ENCODE data around the gene HELZ.
"Not testable (repeated sequence)": the region's sequence is repeated elsewhere in the genome, so short reads cannot be mapped to it uniquely, and the experiment has no call there.

Gene HELZ

DNA sequence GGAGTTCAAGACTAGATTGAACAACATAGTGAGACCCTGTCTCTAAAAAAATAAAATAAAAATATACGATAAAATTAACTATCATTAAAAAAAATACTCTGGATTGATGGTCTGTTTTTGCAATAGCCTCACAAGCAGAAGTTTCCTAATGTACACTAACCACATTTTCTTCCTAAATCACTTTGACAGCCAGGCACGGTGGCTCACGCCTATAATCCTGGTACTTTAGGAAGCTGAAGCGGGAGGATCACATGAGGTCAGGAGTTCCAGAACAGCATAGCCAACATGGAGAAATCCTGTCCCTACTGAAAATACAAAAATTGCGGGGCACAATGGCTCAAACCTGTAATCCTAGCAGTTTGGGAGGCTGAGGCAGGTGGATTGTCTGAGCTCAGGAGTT is 64.7 kb downstream of the HELZ start:
- no peak for DNase-seq

DNA sequence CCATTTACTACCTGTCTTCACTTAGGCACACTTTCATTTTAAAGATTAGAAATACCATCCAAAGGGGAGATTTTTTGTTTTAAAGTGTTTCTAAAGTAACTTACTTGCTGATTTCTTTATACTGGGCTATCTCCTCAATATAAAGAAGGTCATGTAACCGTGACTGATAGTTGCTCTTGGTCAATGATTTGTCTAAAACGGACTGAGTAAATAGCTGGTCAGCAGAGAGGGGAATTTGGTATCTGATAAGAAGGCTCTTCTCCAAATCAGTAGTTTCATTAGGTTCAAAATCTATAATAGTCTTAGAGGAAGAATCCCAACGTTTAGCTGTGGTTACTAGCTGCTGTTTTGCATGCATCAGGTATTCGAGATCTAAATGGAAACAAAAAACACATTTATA is 66.4 kb downstream of the HELZ start:
- no peak for DNase-seq

DNA sequence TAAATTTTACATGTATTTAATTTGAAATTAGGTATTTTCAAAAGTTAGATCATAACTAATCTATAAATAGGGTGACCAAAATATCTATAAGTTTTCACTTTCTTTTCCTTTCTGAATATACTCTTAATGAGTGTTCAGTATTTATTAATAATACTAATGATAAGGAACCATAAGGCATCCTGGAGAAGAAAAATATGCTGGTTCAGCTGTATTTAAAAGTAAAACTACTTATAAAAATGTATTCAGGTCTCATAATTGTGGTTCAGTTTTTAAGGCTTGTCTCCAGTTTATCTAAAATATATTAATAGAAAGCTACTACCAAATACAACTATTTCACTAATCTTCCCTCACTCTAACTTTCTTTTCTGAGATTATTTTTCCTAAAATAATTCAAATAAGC is 67.3 kb downstream of the HELZ start:
- DNase-seq = no peak

DNA sequence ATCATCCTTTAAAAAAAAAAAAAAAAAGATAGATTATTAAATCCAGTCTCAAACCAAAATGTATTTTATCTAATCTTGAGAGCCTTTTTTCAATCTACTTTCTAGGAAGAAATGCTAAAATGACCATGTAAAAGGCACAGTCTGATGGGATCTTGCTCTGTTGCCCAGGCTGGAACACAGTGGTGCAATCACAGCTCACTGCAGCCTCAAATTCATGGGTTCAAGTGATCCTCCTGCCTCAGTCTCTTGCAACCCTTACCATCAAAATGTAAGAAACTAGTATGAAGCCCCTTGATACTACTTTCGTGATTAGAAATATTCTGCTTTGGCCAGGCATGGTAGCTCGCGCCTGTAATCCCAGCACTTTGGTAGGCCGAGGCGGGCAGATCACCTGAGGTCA is 70.8 kb downstream of the HELZ start:
- DNase-seq = no peak

DNA sequence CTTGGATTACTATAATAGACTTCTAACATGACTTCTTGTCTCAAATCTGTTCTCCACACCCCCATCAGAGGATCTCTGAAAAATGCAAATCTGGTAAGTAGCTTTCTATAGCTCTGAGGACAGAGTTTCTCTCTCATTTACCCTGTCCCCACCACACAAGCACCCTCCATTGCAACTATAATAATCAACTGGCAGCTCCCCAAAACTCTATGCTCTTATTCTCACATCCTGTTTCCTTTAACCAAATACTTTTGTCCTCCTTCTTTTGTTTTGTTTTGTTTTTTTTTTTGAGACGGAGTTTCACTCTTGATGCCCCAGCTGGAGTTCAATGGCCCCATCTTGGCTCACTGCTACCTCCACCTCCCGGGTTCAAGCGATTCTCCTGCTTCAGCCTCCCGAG is 73.4 kb downstream of the HELZ start:
- no peak for DNase-seq

DNA sequence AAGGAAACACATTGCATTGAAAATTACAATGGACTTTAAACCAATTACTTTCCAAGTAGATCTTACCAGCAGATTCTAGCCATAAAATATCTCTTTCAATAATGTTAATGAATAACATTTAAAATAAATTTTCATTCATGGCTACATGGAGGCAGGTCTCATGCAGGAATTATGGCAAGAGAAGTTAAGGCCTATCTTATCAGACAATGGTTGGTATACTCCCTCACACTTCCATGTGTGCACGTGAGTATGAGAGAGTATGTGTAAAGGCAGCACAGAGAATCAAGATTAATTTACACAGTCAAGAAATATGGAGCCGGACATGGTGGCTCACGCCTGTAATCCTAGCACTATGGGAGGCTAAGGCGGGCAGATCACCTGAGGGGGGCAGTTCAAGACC is 76.5 kb downstream of the HELZ start:
- DNase-seq = no peak

DNA sequence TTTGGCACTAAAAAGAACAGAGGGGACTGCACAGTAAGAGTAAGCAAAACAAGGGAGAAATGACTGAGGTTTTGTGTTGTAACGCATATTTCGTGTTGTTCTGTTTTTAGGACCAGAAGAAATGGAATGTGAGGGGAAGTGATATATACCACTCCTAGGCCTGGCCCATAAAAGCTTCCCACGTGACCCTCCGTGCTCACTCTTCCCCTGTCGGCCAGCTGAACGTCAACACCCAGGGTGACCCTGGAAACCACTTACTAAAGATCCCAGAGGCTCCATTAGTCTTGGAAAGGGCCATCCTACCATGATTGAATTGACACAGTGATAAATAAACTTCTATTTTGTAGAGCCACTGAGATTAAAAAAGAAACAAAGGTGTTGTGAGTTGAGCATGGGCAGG is 79.8 kb downstream of the HELZ start:
- no peak for DNase-seq

DNA sequence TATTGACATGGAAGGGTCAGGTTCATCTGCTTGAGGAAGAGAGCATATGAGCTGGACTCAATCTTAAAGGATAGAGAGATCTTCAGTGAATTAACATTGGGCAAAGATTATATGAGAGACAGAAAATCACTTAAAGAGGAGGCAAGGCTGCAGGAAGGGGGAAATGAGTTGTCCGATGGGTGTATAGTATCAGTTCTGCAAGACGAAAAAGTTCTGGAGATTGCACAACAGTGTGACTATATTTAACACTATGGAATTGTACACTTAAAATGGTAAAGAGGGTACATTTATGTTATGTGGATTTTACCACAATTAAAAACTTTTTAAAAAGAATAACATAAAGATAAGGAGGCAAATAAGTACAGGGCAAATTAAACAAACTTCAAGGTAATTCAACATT is 80.7 kb downstream of the HELZ start:
- no peak for DNase-seq

DNA sequence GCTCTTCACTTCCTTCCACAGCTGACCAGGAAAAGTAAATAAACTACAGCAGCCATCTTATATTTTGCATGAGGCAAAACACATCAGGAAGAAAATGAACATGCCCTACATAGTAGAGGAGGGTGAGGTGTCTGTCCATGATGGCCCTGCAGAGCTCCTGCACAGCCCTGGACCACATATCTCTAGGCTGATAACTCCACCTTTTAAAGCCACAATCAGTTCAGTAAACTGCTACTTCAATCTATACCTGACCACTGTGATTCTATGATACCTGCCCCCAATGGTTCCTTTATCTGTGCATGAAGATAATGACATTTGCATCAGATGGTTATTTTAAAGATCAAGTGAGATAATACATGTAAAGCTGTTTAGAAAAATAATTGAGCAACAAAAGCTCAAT is 82.2 kb downstream of the HELZ start:
- no peak for DNase-seq

DNA sequence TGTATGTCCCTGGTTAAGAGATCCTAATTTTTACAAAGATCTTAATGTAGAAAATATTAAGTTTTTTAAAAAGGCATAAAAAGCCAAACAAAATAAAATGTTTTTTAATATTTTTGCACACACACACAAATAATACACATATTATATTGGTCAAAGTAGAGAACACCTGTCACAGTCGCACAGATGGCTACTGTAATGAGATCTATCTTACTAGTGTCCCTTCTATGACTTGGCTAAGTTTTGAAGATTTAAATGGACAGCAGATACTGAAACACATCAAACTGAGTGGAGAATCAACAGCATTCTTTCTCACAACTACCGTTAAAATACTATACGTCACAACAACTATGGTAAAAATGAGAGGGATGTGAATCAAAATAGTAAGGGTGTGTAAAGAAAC is 83.4 kb downstream of the HELZ start:
- no peak for DNase-seq

DNA sequence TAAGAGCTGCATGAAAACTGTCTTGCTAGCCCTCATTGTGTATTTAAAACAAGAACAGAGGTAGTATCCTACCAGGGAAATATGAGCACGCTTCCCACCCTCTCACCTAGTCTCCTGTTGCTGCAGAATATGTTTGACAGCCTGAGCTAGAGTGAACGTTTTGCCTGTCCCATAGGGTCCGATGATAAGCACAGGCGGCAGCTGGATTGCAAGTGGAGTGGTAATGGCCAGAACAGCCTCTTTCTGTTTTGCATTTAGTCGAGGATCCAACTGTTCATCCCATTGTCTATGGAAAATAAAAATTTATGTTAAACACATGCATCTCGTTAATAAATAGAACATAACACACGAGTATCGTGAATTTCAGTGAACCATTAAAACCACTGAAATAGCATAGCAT is 84.2 kb downstream of the HELZ start:
- DNase-seq = no peak

DNA sequence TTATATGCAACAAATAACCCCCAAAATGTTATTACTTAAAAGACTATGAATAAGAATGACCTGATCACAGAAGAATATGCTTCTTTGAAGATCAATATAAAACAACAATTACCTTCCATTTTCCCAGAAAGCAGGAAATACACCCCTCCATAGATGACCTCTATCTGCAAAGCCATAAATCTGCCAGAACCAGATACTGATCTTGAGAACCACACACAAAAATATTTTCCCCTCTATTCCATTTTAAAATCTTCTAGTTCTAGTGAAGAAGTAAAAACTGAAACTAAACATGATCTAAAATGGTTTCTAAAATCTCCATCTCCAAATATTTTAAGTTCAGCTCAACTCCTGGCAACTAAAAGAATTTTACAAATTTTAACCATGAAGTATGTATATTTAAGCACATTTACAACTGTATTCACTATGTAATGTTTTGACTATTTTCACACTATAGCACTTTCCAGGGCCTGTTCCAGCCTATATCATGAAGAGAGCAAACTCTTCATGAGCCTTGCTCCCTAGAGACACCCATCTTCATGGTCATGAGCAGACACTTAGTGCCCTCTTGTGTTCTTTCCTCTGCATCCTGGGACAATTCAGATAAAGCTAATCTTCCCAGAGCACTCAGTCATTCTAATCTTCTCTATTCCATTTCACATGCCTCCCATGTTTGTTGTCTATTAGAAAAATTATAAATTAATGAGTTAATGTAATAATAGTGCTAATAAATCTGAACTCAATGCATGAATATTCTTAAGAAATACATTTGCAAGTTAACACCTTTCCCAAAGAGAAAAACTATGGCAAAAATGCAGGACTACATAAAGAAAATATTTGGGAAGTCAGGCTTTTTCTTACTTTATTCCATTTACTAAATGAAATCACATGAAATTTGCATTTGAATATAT is 87.0 kb downstream of the HELZ start:
- DNase-seq = no peak

DNA sequence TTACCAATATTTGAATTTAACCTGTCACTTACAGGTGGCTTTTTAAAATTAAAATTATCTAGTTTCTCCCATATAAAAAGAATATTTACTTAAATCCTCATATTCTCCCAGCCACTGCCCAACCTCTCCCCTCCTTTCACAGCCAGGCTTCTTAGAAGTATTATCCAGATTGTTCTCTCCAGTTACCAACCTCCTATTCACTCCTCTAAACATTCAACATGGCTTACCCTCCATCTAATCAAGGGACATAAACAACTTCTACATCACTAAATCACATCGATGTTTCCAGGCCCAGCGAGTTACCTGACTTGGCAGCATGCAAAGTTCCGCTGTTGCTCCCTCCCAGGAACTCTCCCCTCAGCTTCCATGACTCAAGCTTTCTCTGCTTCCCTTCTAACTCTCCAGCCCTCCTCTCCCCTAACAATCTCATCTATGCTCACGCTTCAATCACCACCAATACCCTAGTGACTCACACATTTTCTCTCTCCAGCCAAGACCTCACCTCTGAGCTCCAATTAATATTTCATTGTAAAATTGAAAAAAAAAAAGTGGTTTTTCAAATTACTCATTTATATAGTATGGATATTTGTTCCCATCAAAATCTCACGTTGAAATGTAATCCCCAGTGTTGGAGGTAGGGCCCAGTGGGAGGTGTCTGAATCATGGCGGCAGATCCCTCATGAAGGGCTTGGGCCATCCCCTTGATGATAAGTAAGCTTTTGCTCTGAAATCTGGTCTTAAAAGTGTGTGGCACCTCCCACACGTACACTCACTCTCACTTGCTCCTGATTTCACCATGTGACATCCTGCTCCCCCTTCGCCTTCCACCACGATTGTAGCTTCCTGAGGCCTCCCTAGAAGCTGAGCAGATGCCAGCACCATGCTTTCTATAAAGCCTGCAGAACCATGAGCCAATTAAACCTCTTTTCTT is 88.5 kb downstream of the HELZ start:
- DNase-seq = no peak

DNA sequence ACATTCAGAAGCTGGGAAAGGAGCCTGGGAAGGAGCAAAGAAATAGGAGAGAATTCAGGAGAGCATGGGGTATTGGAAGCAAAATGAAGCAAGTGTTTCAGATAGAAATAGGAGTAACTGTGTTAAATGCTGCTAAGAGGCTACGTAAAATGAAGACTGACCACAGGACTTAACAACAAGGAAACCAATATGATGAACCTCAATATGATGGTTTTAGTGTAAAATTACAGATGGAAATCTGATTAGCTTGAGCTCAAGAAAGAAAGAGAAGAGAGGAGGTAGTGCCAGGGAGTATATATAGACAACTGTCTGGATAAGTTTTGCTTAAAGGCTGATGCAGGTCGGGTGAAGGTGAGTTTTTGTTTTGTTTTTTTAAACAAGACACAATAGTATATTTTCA is 92.2 kb downstream of the HELZ start:
- DNase-seq = no peak

DNA sequence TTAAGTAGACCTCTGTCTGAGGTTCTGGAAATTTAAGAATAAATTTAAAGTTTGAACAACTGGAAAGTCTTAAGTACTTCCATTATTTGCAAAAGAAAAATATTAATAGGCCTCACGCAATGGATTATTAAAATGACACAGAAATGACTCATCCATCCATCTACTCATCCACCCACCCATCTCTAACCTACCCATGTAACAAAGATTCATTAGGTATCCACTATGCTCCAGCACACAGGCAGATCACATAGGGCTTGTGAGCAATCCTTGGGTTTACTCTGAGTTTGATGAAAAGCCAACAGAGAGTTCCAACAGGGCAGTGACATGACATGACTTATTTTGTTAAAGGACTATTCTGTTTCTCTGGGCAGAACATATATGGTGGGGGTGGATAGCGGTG is 93.3 kb downstream of the HELZ start:
- DNase-seq = no peak

DNA sequence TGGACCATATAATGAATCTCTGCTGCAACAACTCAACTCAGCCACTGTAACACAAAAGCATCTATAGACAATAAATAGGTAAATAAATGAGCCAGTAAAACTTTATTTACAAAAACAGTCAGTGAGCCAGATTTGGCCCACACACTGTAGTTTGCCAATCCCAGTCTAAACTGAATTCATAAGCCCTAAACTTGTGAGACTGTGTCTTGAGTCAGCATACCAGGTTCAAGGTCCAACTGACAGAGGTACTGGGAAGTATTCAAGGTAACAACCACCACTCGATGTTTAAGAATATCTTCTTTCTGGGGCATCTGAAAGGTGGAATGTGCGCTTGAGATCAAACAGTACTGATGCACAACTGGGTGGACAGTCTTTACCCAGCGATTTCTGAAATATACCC is 94.2 kb downstream of the HELZ start:
- no peak for DNase-seq

DNA sequence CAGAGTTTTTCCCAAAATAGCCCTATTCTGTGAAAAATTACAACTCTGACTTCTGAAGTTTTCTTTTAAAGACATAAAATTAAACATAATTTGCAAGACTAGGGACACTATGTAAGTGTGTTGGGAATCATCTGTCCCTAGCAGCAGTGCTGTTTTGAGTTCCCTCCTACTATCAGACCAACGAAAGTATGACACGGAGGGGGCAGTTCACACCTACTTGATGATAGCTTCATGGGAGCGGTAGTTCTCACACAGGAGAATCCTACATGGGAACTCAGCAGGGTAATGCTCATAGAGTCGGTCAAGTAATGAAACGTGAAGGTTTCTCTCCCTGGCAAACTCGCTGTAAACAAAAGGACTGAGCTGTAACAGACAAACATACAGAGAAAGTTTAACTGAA is 96.6 kb downstream of the HELZ start:
- DNase-seq = no peak

DNA sequence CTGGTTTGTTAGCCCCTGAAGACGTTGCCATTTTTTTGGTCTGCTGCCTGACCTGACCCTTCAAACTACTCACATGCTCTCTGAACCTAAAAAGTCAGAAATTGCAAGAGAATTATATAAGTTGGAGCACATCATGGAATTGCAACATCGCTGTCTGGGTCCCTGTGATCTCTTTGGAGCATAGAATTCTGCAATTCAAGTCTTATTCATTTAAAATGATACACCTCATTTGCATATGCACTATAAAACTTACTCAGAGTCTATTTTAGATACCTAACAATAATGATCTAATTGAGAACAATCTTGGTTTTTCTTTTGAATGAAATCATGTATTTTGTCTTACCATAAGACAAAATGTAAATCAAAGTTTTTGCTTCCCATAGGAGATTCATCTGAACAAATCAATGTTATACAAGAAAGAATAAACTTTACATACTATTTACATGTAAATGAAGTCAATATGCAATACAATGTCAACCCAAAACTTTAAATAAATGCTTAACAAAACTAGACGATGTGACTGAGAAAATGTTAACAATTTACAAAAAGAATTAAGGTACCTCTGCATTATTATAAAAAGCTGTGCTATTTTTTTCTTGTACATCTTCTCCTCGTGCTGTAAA is 99.7 kb downstream of the HELZ start:
- DNase-seq = no peak

DNA sequence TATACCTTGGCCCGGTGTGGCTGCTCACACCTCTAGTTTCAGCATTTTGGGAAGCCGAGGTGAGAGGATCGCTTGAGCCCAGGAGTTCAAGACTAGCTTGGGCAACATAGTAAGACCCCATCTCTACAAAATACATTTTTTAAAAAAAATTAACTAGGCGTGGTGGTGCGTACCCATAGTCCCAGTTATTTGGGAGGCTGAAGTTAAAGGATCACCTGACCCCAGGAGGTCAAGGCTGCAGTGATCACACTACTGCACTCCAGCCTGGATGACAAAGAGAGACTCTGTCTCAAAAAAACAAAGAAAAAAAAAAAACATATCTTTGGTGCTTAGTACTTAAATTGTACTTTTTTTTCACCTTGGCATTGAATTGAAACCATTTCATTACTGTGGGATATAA is 101.7 kb downstream of the HELZ start:
- no peak for DNase-seq

DNA sequence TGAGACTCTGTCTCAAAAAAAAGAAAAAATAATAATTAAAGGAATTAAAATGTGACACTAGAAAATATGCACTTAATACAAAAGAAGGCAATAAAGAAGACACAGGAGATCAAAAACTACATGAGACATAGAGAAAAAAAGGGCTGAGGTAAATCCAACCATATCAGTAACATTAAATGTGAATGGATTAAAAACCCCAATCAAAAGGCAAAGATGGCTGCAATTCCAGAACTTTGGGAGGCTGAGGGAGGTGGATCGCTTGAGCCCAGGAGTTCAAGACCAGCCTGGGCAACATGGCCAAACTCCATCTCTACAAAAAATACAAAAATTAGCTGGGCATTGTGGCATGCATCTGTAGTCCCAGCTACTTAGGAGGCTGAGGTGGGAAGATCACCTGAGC is 103.0 kb downstream of the HELZ start:
- not testable (repeated sequence) for DNase-seq

DNA sequence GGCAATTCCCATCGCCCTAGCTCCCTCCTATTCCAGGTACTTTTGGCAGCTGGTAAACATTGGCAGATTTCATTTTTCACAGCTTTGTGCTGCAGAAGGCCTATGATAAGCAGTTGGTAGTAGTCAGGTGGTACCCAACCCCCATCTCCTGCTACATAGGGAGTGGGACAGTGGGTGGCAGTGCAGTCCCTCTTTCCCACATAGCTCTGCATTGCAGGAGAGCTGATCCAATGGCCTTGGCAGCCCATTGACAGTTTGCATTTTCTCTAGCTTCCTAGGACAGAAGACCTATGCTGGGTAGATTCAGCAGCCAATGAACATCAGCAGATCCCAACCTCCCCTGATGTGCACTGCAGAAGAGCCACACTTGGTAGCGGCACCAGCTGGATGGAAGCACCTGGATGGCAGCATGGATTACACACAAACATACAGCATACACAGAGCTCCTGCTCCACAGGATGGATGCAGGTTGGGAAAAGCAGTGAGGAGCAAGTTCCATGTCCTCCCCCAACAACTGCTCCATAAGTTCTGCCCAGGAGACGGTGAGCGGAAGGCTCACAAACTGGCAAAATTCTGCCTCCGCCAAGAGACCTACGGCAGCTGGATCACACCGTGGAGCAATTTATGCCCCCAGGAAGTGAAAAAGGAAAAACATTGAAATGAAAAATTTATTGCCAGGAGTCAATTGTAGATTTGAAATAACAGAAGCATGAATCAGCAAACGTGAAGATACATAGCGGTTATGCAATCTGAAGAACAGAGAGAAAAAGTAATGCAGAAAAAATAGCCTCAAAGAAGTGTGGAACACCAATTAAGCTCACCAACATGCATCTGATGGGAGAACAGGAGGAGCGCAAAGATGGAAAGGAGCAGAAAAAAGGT is 105.0 kb downstream of the HELZ start:
- DNase-seq = no peak

DNA sequence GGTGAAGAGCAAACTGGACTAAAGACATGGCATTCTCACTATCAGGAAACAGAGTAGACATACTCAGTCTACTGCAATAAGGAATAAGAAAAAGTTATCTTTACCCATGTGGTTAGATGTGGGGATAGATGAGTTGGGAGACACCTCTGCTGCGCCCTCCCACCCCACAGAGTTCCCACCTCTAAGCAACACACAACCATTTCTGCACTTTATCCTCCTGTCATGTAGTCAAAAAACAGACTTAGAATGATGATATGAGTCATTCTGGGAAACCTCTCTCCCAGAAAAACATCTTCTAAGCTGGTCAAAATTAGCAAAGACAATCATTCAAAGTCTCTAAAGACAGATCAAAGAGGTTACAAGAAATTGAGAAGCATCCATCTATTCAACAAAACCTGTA is 105.7 kb downstream of the HELZ start:
- no peak for DNase-seq

DNA sequence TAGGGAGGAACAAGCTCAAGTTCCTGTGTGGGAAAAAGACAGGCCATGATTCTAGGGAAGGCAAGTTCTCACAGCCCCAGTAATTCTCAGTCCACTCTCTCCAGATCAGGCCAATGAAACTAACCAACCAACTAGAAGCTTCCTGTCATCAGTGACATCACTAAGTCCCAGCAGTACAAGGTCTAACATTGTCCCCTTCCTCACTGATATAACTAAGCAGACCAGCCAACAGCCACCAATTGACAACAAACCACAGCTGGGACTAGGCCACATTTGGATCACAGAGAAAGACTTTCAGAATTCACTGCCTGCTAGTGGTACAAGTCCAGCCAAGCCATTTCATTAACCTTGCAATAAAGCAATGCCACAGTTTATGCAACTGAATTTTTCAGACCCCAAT is 106.6 kb downstream of the HELZ start:
- DNase-seq = no peak

Data from GDM1 (cell line).